Left cardiac atrium (tissue), 4 donors: ENCODE measurements around the gene INSYN2A. TPM values are rescaled to one million over a fixed set of nuclear protein-coding genes. Genes with fewer than 3 reads are reported as not detected.

Experiments
- ATAC-seq, 2 donors: fragments of 200-7000 bp; cut with Tn5 transposase; one replicate each; pipeline ENCODE4 v1.9.1; 2020; ENCODE audit warnings: mild to moderate bottlenecking in 2 of 2, moderate library complexity in 2 of 2
- DNase-seq: peaks from one replicate; pipeline ENCODE4 v3.0.0-alpha.2; 2020
- intact Hi-C, 2 donors: fragments of 100-400 bp; cut with DNase I; formaldehyde crosslinking; loops; one replicate each; pipeline versions ENCODE4 v1.14.1 to v1.15.1; 2022 to 2023
- total RNA-seq, 2 donors: library from RNA; stranded (reverse); fragmentation: NEBNext Ultra II Directional; extraction: Animal tissue kit (Norgen Biotek cat#: 25700); gene quantifications; one replicate each; pipeline ENCODE4 v1.2.1, GENCODE V29; 2021
- donor health status: DM: no; HTN: yes; CAD: no.
- donor health status: DM: no; HTN: yes; CAD: no; lungs with severe emphysema.
- donor health status: DM: yes; HTN: yes; CAD: no.
- donor health status: Dilated cardiomyopathy.

The INSYN2A gene
- total RNA-seq, 2 donors from 2014 or later: not detected

GRCh38 chr10:127158662-127159061 lies 37.7 kb downstream of the INSYN2A start:
- intact Hi-C loops: no loop called here
- no peak for ATAC-seq
- DNase-seq: no peak

- DNase-seq (no peak), ATAC-seq (no peak)
- intact Hi-C loops: no loop called here
Observed at GRCh38 chr10:127157506-127158200, 38.7 kb downstream of the INSYN2A start.

- no peak for DNase-seq
- no peak for ATAC-seq
- intact Hi-C loops: no loop called here
Observed at GRCh38 chr10:127157089-127157488, 39.3 kb downstream of the INSYN2A start.

- no peak for DNase-seq
- intact Hi-C loops: no loop called here
- peak in 1 of 2 donors; percentile 71 for ATAC-seq
Observed at GRCh38 chr10:127154831-127155620, 41.4 kb downstream of the INSYN2A start.

GRCh38 chr10:127153181-127153580 lies 43.2 kb downstream of the INSYN2A start:
- DNase-seq: no peak
- ATAC-seq: no peak
- intact Hi-C loops: no loop called here

- ATAC-seq: peak in 1 of 2 donors; percentile 78
- intact Hi-C loops: no loop called here
- DNase-seq: no peak
Observed at GRCh38 chr10:127151981-127152699, 44.3 kb downstream of the INSYN2A start.

- intact Hi-C loops: no loop called here
- ATAC-seq (no peak), DNase-seq (no peak)
Observed at GRCh38 chr10:127151541-127151940, 44.9 kb downstream of the INSYN2A start.

- DNase-seq: no peak
- intact Hi-C loops: no loop called here
- ATAC-seq: no peak
Observed at GRCh38 chr10:127150136-127150535, 46.3 kb downstream of the INSYN2A start.

GRCh38 chr10:127149501-127150081 lies 46.8 kb downstream of the INSYN2A start:
- no peak for DNase-seq
- intact Hi-C loops: no loop called here
- ATAC-seq: no peak

- intact Hi-C loops: no loop called here
Observed at GRCh38 chr10:127148933-127149220, 47.5 kb downstream of the INSYN2A start.

GRCh38 chr10:127148066-127148932 lies 48.1 kb downstream of the INSYN2A start:
- intact Hi-C loops: no loop called here
- DNase-seq: no peak
- ATAC-seq: no peak

More at GRCh38 chr10:127148933-127149220, 47.5 kb downstream of the INSYN2A start:
- no peak for ATAC-seq
- DNase-seq: no peak

GRCh38 chr10:127146661-127147060 lies 49.7 kb downstream of the INSYN2A start:
- intact Hi-C loops: no loop called here
- DNase-seq (no peak), ATAC-seq (no peak)
